Ishikawa (cell line): Measurements from ENCODE around the gene COASY.

ENCODE experiments used
- CEBPB ChIP-seq: IDR thresholded peaks from 2 replicates; pipeline ENCODE4 v1.6.1; 2012
- CREB1 ChIP-seq: IDR thresholded peaks from 2 replicates; pipeline ENCODE4 v1.6.1; 2012; ENCODE audit warnings: low read depth
- EGR1 ChIP-seq: IDR thresholded peaks from 2 replicates; pipeline ENCODE4 v1.6.1; 2012
- EP300 ChIP-seq: IDR thresholded peaks from 2 replicates; pipeline ENCODE4 v1.6.1; 2012; ENCODE audit warnings: borderline replicate concordance
- FOXM1 ChIP-seq: IDR thresholded peaks from 2 replicates; pipeline ENCODE4 v1.6.1; 2012; ENCODE audit warnings: low read depth, borderline replicate concordance
- NFIC ChIP-seq: IDR thresholded peaks from 2 replicates; pipeline ENCODE4 v1.6.1; 2012
- RAD21 ChIP-seq: IDR thresholded peaks from 2 replicates; pipeline ENCODE4 v1.6.1; 2012; ENCODE audit warnings: low read depth
- TAF1 ChIP-seq: IDR thresholded peaks from 2 replicates; pipeline ENCODE4 v1.6.1; 2012; ENCODE audit warnings: low read depth, mild to moderate bottlenecking
- TCF12 ChIP-seq: IDR thresholded peaks from 2 replicates; pipeline ENCODE4 v1.6.1; 2012; ENCODE audit warnings: low read depth
- TEAD4 ChIP-seq: IDR thresholded peaks from 2 replicates; pipeline ENCODE4 v1.6.1; 2012
- YY1 ChIP-seq: IDR thresholded peaks from 2 replicates; pipeline ENCODE4 v1.6.1; 2012; ENCODE audit warnings: low read depth
- ZBTB7A ChIP-seq: IDR thresholded peaks from 2 replicates; pipeline ENCODE4 v1.6.1; 2012; ENCODE audit warnings: low read depth
- TF ChIP-seq, protein P1 (sequence below): IDR thresholded peaks from 2 replicates; pipeline ENCODE4 v1.6.1; 2012; ENCODE audit warnings: low read depth, mild to moderate bottlenecking
- TF ChIP-seq, protein P2 (sequence below): IDR thresholded peaks from 2 replicates; pipeline ENCODE4 v1.6.1; 2012
- TF ChIP-seq, protein P3 (sequence below): IDR thresholded peaks from 2 replicates; pipeline ENCODE4 v1.6.1; 2012

Gene COASY

DNA sequence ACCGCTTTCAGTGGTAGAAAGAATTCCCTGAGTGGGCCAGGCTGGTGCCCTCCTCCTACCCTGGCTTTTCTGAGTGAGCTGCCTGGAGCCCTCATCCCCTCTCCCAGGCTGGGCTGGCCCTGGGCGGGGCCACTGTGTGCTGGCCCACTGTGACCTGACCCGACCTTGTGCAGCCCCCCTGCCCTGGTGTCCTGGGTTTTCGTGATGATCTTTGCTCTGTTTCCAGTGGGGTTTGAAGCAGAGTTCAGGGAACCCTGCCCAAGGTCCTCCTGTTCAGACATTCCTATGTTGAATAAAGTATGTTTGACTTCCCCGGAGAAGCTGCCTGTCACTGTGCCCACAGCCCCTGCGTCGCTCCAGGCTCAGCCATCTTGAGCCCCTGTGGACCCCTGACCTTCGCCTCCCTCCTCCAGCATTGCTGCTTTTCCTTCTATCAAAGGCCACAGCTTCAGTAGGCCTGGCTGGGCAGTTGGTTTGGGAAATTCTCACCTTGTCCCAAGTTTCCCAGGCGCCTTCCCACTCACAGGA is 39.6 kb upstream of the COASY start:
- no peak for TF ChIP-seq CEBPB
- no peak for TF ChIP-seq RAD21
- TF ChIP-seq, protein P1, sequence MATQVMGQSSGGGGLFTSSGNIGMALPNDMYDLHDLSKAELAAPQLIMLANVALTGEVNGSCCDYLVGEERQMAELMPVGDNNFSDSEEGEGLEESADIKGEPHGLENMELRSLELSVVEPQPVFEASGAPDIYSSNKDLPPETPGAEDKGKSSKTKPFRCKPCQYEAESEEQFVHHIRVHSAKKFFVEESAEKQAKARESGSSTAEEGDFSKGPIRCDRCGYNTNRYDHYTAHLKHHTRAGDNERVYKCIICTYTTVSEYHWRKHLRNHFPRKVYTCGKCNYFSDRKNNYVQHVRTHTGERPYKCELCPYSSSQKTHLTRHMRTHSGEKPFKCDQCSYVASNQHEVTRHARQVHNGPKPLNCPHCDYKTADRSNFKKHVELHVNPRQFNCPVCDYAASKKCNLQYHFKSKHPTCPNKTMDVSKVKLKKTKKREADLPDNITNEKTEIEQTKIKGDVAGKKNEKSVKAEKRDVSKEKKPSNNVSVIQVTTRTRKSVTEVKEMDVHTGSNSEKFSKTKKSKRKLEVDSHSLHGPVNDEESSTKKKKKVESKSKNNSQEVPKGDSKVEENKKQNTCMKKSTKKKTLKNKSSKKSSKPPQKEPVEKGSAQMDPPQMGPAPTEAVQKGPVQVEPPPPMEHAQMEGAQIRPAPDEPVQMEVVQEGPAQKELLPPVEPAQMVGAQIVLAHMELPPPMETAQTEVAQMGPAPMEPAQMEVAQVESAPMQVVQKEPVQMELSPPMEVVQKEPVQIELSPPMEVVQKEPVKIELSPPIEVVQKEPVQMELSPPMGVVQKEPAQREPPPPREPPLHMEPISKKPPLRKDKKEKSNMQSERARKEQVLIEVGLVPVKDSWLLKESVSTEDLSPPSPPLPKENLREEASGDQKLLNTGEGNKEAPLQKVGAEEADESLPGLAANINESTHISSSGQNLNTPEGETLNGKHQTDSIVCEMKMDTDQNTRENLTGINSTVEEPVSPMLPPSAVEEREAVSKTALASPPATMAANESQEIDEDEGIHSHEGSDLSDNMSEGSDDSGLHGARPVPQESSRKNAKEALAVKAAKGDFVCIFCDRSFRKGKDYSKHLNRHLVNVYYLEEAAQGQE, result no peak
- TF ChIP-seq ZBTB7A, result no peak
- TF ChIP-seq, protein P2, sequence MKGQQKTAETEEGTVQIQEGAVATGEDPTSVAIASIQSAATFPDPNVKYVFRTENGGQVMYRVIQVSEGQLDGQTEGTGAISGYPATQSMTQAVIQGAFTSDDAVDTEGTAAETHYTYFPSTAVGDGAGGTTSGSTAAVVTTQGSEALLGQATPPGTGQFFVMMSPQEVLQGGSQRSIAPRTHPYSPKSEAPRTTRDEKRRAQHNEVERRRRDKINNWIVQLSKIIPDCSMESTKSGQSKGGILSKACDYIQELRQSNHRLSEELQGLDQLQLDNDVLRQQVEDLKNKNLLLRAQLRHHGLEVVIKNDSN, result no peak

DNA sequence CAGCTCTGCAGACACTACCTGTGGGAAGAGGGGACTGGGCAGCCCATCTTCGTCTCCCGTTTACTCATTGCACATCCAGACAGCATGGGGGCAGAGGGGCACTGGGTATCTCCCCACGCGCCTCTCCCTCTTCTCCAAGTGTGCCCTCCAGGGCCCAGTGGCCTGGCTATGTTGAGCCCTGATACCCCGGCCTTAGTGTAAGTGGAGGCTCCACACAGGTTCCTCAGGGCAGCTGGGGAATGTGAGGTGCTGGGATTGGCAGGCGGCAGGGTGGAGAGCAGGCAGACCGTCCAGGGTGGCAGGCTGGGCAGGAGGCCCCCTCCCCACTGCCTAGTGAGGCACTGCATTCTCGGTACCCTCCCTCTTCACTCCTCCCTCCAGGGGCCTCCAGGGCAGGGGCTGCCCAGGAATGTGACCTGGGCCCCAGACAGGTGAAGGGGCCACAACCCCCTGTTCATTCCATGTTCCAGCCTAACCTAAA is 39.1 kb upstream of the COASY start:
- TF ChIP-seq TCF12 (no peak), NFIC (no peak), EGR1 (no peak), FOXM1 (no peak), TEAD4 (no peak), CREB1 (no peak), YY1 (no peak), EP300 (no peak), ZBTB7A (no peak), TAF1 (no peak)
- TF ChIP-seq, protein P1, result no peak
- TF ChIP-seq, protein P2, result no peak
- TF ChIP-seq, protein P3, sequence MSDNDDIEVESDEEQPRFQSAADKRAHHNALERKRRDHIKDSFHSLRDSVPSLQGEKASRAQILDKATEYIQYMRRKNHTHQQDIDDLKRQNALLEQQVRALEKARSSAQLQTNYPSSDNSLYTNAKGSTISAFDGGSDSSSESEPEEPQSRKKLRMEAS, result no peak

DNA sequence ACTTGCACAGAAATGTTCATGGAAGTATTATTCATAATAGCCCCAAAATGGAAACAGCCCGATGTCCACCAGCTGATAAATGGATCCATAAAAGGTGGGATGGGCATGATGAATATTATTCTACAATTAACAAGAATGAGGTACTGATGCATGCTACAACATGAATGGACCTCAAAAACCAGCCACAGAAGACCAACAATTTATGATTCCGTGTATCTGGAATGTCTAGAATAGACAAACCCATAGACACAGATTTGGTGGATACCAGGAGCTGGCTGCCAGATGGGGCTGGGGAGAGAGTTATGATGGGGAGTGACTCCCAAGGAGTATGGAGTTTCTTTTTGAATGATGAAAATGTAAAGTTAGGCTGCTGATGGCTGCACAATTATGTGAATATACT is 36.7 kb upstream of the COASY start:
- no peak for TF ChIP-seq TAF1
- TF ChIP-seq, protein P3, result no peak
- no peak for TF ChIP-seq RAD21
- TF ChIP-seq YY1, result no peak
- no peak for TF ChIP-seq EGR1
- TF ChIP-seq CREB1, result no peak
- TF ChIP-seq, protein P2, result no peak
- no peak for TF ChIP-seq ZBTB7A
- TF ChIP-seq CEBPB, result no peak
- TF ChIP-seq NFIC, result no peak
- no peak for TF ChIP-seq TCF12
- TF ChIP-seq TEAD4, result no peak
- no peak for TF ChIP-seq FOXM1

DNA sequence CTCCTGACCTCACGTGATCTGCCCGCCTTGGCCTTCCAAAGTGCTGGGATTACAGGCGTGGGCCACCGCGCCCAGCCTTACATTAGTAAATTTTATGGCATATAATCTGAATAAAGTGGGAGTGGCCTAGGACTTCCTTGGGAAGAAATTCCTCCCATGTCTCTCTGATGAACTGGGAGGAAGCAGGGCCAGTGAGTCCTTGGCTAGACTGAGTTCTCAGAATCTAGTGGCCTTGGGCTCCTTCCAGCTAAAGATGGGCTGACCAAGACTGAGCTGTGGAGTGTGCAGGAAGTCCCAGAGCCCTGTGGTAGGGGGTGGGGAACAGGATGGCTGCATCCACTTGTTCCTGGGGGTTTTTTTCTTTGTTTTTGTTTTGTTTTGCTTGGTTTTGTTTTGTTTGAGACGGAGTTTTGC is 35.9 kb upstream of the COASY start:
- TF ChIP-seq, protein P2, result no peak
- TF ChIP-seq RAD21, result no peak
- no peak for TF ChIP-seq YY1
- no peak for TF ChIP-seq NFIC
- no peak for TF ChIP-seq FOXM1
- TF ChIP-seq TCF12, result no peak
- TF ChIP-seq, protein P3, result no peak
- no peak for TF ChIP-seq CREB1
- no peak for TF ChIP-seq EGR1
- TF ChIP-seq, protein P1, result no peak
- TF ChIP-seq TEAD4, result no peak
- no peak for TF ChIP-seq ZBTB7A
- TF ChIP-seq EP300, result no peak
- no peak for TF ChIP-seq CEBPB
- TF ChIP-seq TAF1, result no peak
